Activated T-helper 1 cell treated with anti-CD3 and anti-CD28 coated beads, Interleukin-12 subunit alpha, Interleukin-12 subunit beta, Interleukin-2, Interleukin-4 antibody, amounts not matched to agents 30 ng/mL and 10 ng/mL and 1 ng/mL, durations not matched to agents 14 hours and 24 hours and 36 hours (primary cell): ENCODE data around the gene ITIH4. TPM values are rescaled to one million over a fixed set of nuclear protein-coding genes. Genes with fewer than 3 reads are reported as not detected.

Source experiments
- DNase-seq: peaks from one replicate; pipeline ENCODE4 v3.0.0; 2021; ENCODE audit warnings: low spot score
- H3K27ac Mint-ChIP-seq: one replicate; pipeline ENCODE4 v1.8.0; 2021; ENCODE audit warnings: mild to moderate bottlenecking, mixed read lengths
- H3K27me3 Mint-ChIP-seq: one replicate; pipeline ENCODE4 v1.8.0; 2022; ENCODE audit warnings: mild to moderate bottlenecking, moderate library complexity, mixed read lengths; ENCODE audit not compliant: insufficient read depth
- H3K36me3 Mint-ChIP-seq: one replicate; pipeline ENCODE4 v1.8.0; 2021; ENCODE audit warnings: low read depth, mixed read lengths
- H3K4me1 Mint-ChIP-seq: one replicate; pipeline ENCODE4 v1.8.0; 2021; ENCODE audit warnings: low read depth, mixed read lengths
- H3K4me3 Mint-ChIP-seq: one replicate; pipeline ENCODE4 v1.8.0; 2021; ENCODE audit warnings: mild to moderate bottlenecking, moderate library complexity, mixed read lengths
- H3K9me3 Mint-ChIP-seq: one replicate; pipeline ENCODE4 v1.8.0; 2021; ENCODE audit warnings: mixed read lengths
- intact Hi-C: fragments of 100-400 bp; cut with micrococcal nuclease; formaldehyde crosslinking; loops from one replicate; pipeline ENCODE4 v1.15.1; 2024
- total RNA-seq: library from RNA; stranded (reverse); gene quantifications from 2 replicates; pipeline ENCODE4 v1.2.3, GENCODE V29; 2022

The ITIH4 gene
- total RNA-seq, 1 donor from 2014 or later = 4.8 TPM

- no peaks in the 10 kb centered on the region for H3K27me3 Mint-ChIP-seq
- no peak overlapping the region for H3K4me3 Mint-ChIP-seq
- intact Hi-C loops = loop anchor here (5.0 kb wide), 1 partner anchor 80 kb away; no protein-coding TSS in a partner anchor
- no peaks in the 10 kb centered on the region for H3K4me1 Mint-ChIP-seq
- H3K27ac Mint-ChIP-seq = no peak overlapping the region
- H3K9me3 Mint-ChIP-seq = no peaks in the 10 kb centered on the region
- no peak for DNase-seq
- H3K36me3 Mint-ChIP-seq = no peaks in the 10 kb centered on the region
Observed at GRCh38 chr3:52822363-52822762, 8.1 kb downstream of the ITIH4 start.

GRCh38 chr3:52820736-52821135 is 9.7 kb downstream of the ITIH4 start:
- no peak overlapping the region for H3K27ac Mint-ChIP-seq
- no peaks in the 10 kb centered on the region for H3K27me3 Mint-ChIP-seq
- H3K9me3 Mint-ChIP-seq = no peaks in the 10 kb centered on the region
- no peaks in the 10 kb centered on the region for H3K4me1 Mint-ChIP-seq
- H3K4me3 Mint-ChIP-seq = no peak overlapping the region
- H3K36me3 Mint-ChIP-seq = no peaks in the 10 kb centered on the region
- intact Hi-C loops = loop anchor here (5.0 kb wide), 1 partner anchor 78 kb away; no protein-coding TSS in a partner anchor
- no peak for DNase-seq

- DNase-seq = no peak
- no peak overlapping the region for H3K4me3 Mint-ChIP-seq
- no peak overlapping the region for H3K27ac Mint-ChIP-seq
- no peaks in the 10 kb centered on the region for H3K36me3 Mint-ChIP-seq
- no peaks in the 10 kb centered on the region for H3K27me3 Mint-ChIP-seq
- no peaks in the 10 kb centered on the region for H3K9me3 Mint-ChIP-seq
- intact Hi-C loops = loop anchor here (5.0 kb wide), 1 partner anchor 78 kb away; no protein-coding TSS in a partner anchor
- no peaks in the 10 kb centered on the region for H3K4me1 Mint-ChIP-seq
Observed at GRCh38 chr3:52819936-52820335, 10.5 kb downstream of the ITIH4 start.

- intact Hi-C loops = no loop called here
- no peak for DNase-seq
- Mint-ChIP-seq H3K4me3 (no peak overlapping the region), H3K27me3 (no peaks in the 10 kb centered on the region), H3K9me3 (no peaks in the 10 kb centered on the region), H3K4me1 (no peaks in the 10 kb centered on the region), H3K27ac (no peak overlapping the region), H3K36me3 (no peaks in the 10 kb centered on the region)
Observed at GRCh38 chr3:52817860-52818259, 12.6 kb downstream of the ITIH4 start.

GRCh38 chr3:52817221-52817620 is 13.3 kb downstream of the ITIH4 start:
- H3K4me1 Mint-ChIP-seq = no peaks in the 10 kb centered on the region
- no peaks in the 10 kb centered on the region for H3K36me3 Mint-ChIP-seq
- no peaks in the 10 kb centered on the region for H3K9me3 Mint-ChIP-seq
- intact Hi-C loops = no loop called here
- H3K27me3 Mint-ChIP-seq = no peaks in the 10 kb centered on the region
- no peak for DNase-seq
- no peak overlapping the region for H3K27ac Mint-ChIP-seq
- H3K4me3 Mint-ChIP-seq = no peak overlapping the region

GRCh38 chr3:52816654-52817053 is 13.8 kb downstream of the ITIH4 start:
- H3K36me3 Mint-ChIP-seq = no peaks in the 10 kb centered on the region
- H3K4me1 Mint-ChIP-seq = no peaks in the 10 kb centered on the region
- no peak overlapping the region for H3K4me3 Mint-ChIP-seq
- H3K27ac Mint-ChIP-seq = no peak overlapping the region
- no peaks in the 10 kb centered on the region for H3K9me3 Mint-ChIP-seq
- H3K27me3 Mint-ChIP-seq = no peaks in the 10 kb centered on the region
- intact Hi-C loops = no loop called here
- no peak for DNase-seq

GRCh38 chr3:52816199-52816598 is 14.3 kb downstream of the ITIH4 start:
- Mint-ChIP-seq H3K27ac (no peak overlapping the region), H3K36me3 (no peaks in the 10 kb centered on the region)

GRCh38 chr3:52813810-52814209 is 16.7 kb downstream of the ITIH4 start:
- Mint-ChIP-seq H3K9me3 (no peaks in the 10 kb centered on the region), H3K27ac (no peak overlapping the region), H3K4me3 (no peak overlapping the region), H3K27me3 (no peaks in the 10 kb centered on the region), H3K4me1 (no peaks in the 10 kb centered on the region), H3K36me3 (no peaks in the 10 kb centered on the region)
- DNase-seq = no peak
- intact Hi-C loops = no loop called here

More at GRCh38 chr3:52816199-52816598, 14.3 kb downstream of the ITIH4 start:
- no peaks in the 10 kb centered on the region for H3K4me1 Mint-ChIP-seq
- intact Hi-C loops = no loop called here
- no peak for DNase-seq
- no peak overlapping the region for H3K4me3 Mint-ChIP-seq
- H3K27me3 Mint-ChIP-seq = no peaks in the 10 kb centered on the region
- H3K9me3 Mint-ChIP-seq = no peaks in the 10 kb centered on the region

GRCh38 chr3:52811452-52812011 is 18.9 kb downstream of the ITIH4 start:
- H3K4me1 Mint-ChIP-seq = no peaks in the 10 kb centered on the region
- no peak for DNase-seq
- no peak overlapping the region for H3K4me3 Mint-ChIP-seq
- H3K9me3 Mint-ChIP-seq = no peaks in the 10 kb centered on the region
- no peaks in the 10 kb centered on the region for H3K36me3 Mint-ChIP-seq
- no peaks in the 10 kb centered on the region for H3K27me3 Mint-ChIP-seq
- H3K27ac Mint-ChIP-seq = no peak overlapping the region
- intact Hi-C loops = no loop called here

GRCh38 chr3:52810923-52811322 is 19.5 kb downstream of the ITIH4 start:
- no peak overlapping the region for H3K27ac Mint-ChIP-seq
- intact Hi-C loops = no loop called here

GRCh38 chr3:52809662-52810377 is 20.7 kb downstream of the ITIH4 start:
- intact Hi-C loops = no loop called here
- no peak overlapping the region for H3K27ac Mint-ChIP-seq
- no peaks in the 10 kb centered on the region for H3K4me1 Mint-ChIP-seq
- no peak for DNase-seq
- H3K27me3 Mint-ChIP-seq = no peaks in the 10 kb centered on the region
- no peak overlapping the region for H3K4me3 Mint-ChIP-seq
- H3K9me3 Mint-ChIP-seq = no peaks in the 10 kb centered on the region
- H3K36me3 Mint-ChIP-seq = no peaks in the 10 kb centered on the region

More at GRCh38 chr3:52810923-52811322, 19.5 kb downstream of the ITIH4 start:
- Mint-ChIP-seq H3K4me1 (no peaks in the 10 kb centered on the region), H3K9me3 (no peaks in the 10 kb centered on the region), H3K27me3 (no peaks in the 10 kb centered on the region), H3K36me3 (no peaks in the 10 kb centered on the region), H3K4me3 (no peak overlapping the region)
- no peak for DNase-seq

GRCh38 chr3:52809149-52809548 is 21.3 kb downstream of the ITIH4 start:
- H3K9me3 Mint-ChIP-seq = no peaks in the 10 kb centered on the region
- no peak overlapping the region for H3K4me3 Mint-ChIP-seq
- DNase-seq = no peak

GRCh38 chr3:52805270-52806039 is 25.0 kb downstream of the ITIH4 start:
- Mint-ChIP-seq H3K9me3 (no peaks in the 10 kb centered on the region), H3K4me1 (no peaks in the 10 kb centered on the region), H3K27ac (no peak overlapping the region), H3K36me3 (no peaks in the 10 kb centered on the region), H3K27me3 (peaks cover 3% of the 10 kb centered on the region), H3K4me3 (no peak overlapping the region)
- intact Hi-C loops = no loop called here
- no peak for DNase-seq

More at GRCh38 chr3:52809149-52809548, 21.3 kb downstream of the ITIH4 start:
- intact Hi-C loops = no loop called here
- Mint-ChIP-seq H3K27me3 (no peaks in the 10 kb centered on the region), H3K4me1 (no peaks in the 10 kb centered on the region), H3K27ac (peak overlapping the region; percentile 7), H3K36me3 (no peaks in the 10 kb centered on the region)
